IMR-90 (cell line): ENCODE measurements around the gene DOCK1.

Experiments
- CTCF ChIP-seq: conservative IDR thresholded peaks from 2 replicates; pipeline ENCODE4 v1.5.1; 2012; ENCODE audit warnings: mild to moderate bottlenecking, low read depth, low read length, improper control_type of control experiment
- FOS ChIP-seq: fragments of 150-350 bp; IDR thresholded peaks from 2 replicates; pipeline ENCODE4 v1.6.1; 2016; ENCODE audit warnings: low read depth, low read length
- MAZ ChIP-seq: IDR thresholded peaks from 2 replicates; pipeline ENCODE4 v1.6.1; 2012; ENCODE audit warnings: low read depth, mild to moderate bottlenecking, low read length, improper control_type of control experiment, moderate library complexity, borderline replicate concordance
- POLR2A ChIP-seq: IDR thresholded peaks from 2 replicates; pipeline ENCODE4 v1.6.1; 2012; ENCODE audit warnings: mild to moderate bottlenecking, low read depth, low read length
- RAD21 ChIP-seq: IDR thresholded peaks from 2 replicates; pipeline ENCODE4 v1.6.1; 2012; ENCODE audit warnings: low read length, improper control_type of control experiment
- RCOR1 ChIP-seq: IDR thresholded peaks from 2 replicates; pipeline ENCODE4 v1.6.1; 2012; ENCODE audit warnings: mild to moderate bottlenecking, low read length, improper control_type of control experiment; ENCODE audit not compliant: insufficient replicate concordance
- SMC3 ChIP-seq: fragments of 150-350 bp; IDR thresholded peaks from 2 replicates; pipeline ENCODE4 v1.6.1; 2016; ENCODE audit warnings: low read depth, mild to moderate bottlenecking, antibody characterized with exemption, low read length, moderate library complexity
- TF ChIP-seq, protein P1 (sequence below): fragments of 150-350 bp; IDR thresholded peaks from 2 replicates; pipeline ENCODE4 v1.6.1; 2016; ENCODE audit warnings: low read depth, mild to moderate bottlenecking, low read length, moderate library complexity, borderline replicate concordance

- TF ChIP-seq CTCF (peak; percentile 51), MAZ (no peak), SMC3 (peak; percentile 32), RAD21 (peak; percentile 37; the same call in 1 of the 2 replicates), POLR2A (no peak), RCOR1 (no peak), FOS (no peak)
- TF ChIP-seq, protein P1, sequence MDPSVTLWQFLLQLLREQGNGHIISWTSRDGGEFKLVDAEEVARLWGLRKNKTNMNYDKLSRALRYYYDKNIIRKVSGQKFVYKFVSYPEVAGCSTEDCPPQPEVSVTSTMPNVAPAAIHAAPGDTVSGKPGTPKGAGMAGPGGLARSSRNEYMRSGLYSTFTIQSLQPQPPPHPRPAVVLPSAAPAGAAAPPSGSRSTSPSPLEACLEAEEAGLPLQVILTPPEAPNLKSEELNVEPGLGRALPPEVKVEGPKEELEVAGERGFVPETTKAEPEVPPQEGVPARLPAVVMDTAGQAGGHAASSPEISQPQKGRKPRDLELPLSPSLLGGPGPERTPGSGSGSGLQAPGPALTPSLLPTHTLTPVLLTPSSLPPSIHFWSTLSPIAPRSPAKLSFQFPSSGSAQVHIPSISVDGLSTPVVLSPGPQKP = no peak
Observed at GRCh38 chr10:127243490-127244272, 338.5 kb downstream of the DOCK1 start.
